Breast epithelium (tissue), 3 donors: ENCODE measurements around the gene SLX4.

Experiments used
- CTCF ChIP-seq, 3 donors: fragments of 450-650 bp; IDR thresholded peaks; one replicate each; pipeline ENCODE4 v1.5.1; 2016 to 2017; ENCODE audit warnings: antibody characterized with exemption in 3 of 3, mild to moderate bottlenecking in 3 of 3, moderate library complexity in 3 of 3
- POLR2AphosphoS5 ChIP-seq, 3 donors: sonication (generic); formaldehyde crosslinking; IDR thresholded peaks; one replicate each; pipeline ENCODE4 v1.6.1; 2017; ENCODE audit warnings: antibody characterized with exemption in 3 of 3

GRCh38 chr16:3609895-3610697, 1.3 kb downstream of the SLX4 start:
- TF ChIP-seq POLR2AphosphoS5 (IDR thresholded peaks at IDR 0.05): no peak
- no peak for TF ChIP-seq CTCF (IDR thresholded peaks at IDR 0.05)
